GM12878 (cell line): ENCODE measurements around the gene TNFRSF1B. TPM values are rescaled to one million over a fixed set of nuclear protein-coding genes. Genes with fewer than 3 reads are reported as not detected.

Source experiments
- BRCA1 ChIP-seq: IDR thresholded peaks from 2 replicates; pipeline ENCODE4 v1.6.1; 2011; ENCODE audit warnings: low read depth, low read length, improper control_type of control experiment
- CREB1 ChIP-seq: IDR thresholded peaks from 2 replicates; pipeline ENCODE4 v1.6.1; 2012; ENCODE audit warnings: low read depth, mild to moderate bottlenecking, inconsistent platforms
- ELK1 ChIP-seq: IDR thresholded peaks from 2 replicates; pipeline ENCODE4 v1.6.1; 2012; ENCODE audit warnings: low read depth, low read length, improper control_type of control experiment
- IKZF1 ChIP-seq: fragments of 450-650 bp; conservative IDR thresholded peaks from 2 replicates; pipeline ENCODE4 v1.6.1; 2017; ENCODE audit warnings: antibody characterized with exemption, mild to moderate bottlenecking
- IKZF2 ChIP-seq, 2 experiments: fragments of 450-650 bp; IDR thresholded peaks; 2 replicates each; pipeline ENCODE4 v1.6.1; 2017; ENCODE audit warnings: mild to moderate bottlenecking in 2 of 2, moderate library complexity in 2 of 2
- IRF5 ChIP-seq: fragments of 450-650 bp; IDR thresholded peaks from 2 replicates; pipeline ENCODE4 v1.6.1; 2017; ENCODE audit warnings: borderline replicate concordance
- MXI1 ChIP-seq: fragments of 150-350 bp; IDR thresholded peaks from 2 replicates; pipeline ENCODE4 v1.6.1; 2011; ENCODE audit warnings: low read depth, mild to moderate bottlenecking, inconsistent platforms, low read length, improper control_type of control experiment
- NFIC ChIP-seq: IDR thresholded peaks from 2 replicates; pipeline ENCODE4 v1.6.1; 2012; ENCODE audit warnings: low read depth, mild to moderate bottlenecking, inconsistent platforms, low read length, moderate library complexity
- NR2F1 ChIP-seq: fragments of 450-650 bp; conservative IDR thresholded peaks from 2 replicates; pipeline ENCODE4 v1.6.1; 2017; ENCODE audit warnings: mild to moderate bottlenecking
- PML ChIP-seq: IDR thresholded peaks from 2 replicates; pipeline ENCODE4 v1.6.1; 2012; ENCODE audit warnings: low read length, inconsistent platforms
- POLR2A ChIP-seq: IDR thresholded peaks from 2 replicates; pipeline ENCODE4 v1.6.1; 2011; ENCODE audit warnings: low read depth, mild to moderate bottlenecking, low read length
- RAD51 ChIP-seq: fragments of 450-650 bp; IDR thresholded peaks from 2 replicates; pipeline ENCODE4 v1.6.1; 2016; ENCODE audit warnings: moderate library complexity, mild to moderate bottlenecking, inconsistent platforms
- RELB ChIP-seq: fragments of 450-650 bp; IDR thresholded peaks from 2 replicates; pipeline ENCODE4 v1.6.1; 2017; ENCODE audit warnings: low read depth, mild to moderate bottlenecking, moderate library complexity
- SPI1 ChIP-seq: IDR thresholded peaks from 2 replicates; pipeline ENCODE4 v1.6.1; 2011; ENCODE audit warnings: low read depth, mild to moderate bottlenecking, low read length, moderate library complexity, borderline replicate concordance; ENCODE audit not compliant: insufficient read depth
- STAT1 ChIP-seq: fragments of 450-650 bp; conservative IDR thresholded peaks from 2 replicates; pipeline ENCODE4 v1.6.1; 2014; ENCODE audit warnings: antibody characterized with exemption, mild to moderate bottlenecking
- ZNF24 ChIP-seq: fragments of 450-650 bp; IDR thresholded peaks from 2 replicates; pipeline ENCODE4 v1.6.1; 2017; ENCODE audit warnings: antibody characterized with exemption, mild to moderate bottlenecking
- ZNF592 ChIP-seq: fragments of 450-650 bp; IDR thresholded peaks from 2 replicates; pipeline ENCODE4 v1.6.1; 2017; ENCODE audit warnings: mild to moderate bottlenecking, moderate library complexity
- ZNF687 ChIP-seq: fragments of 450-650 bp; IDR thresholded peaks from 2 replicates; pipeline ENCODE4 v1.6.1; 2017; ENCODE audit warnings: mild to moderate bottlenecking, moderate library complexity
- polyA plus RNA-seq, 11 experiments: library from polyadenylated mRNA; depleted of rRNA in 4 of 11; unstranded in 6 of 11; stranded (reverse) in 5 of 11; fragments of >200 nt; fragmentation: Nextera tagmentation in 4 of 11; fragmentation: Illumina TruSeq in 1 of 11; extraction: Ambion mirVana in 4 of 11; extraction: Trizol in 1 of 11; gene quantifications; 1 replicate in 1 of 11; 2 replicates in 10 of 11; pipeline versions ENCODE4 v1.2.1 to v1.2.3, GENCODE V29; 2011 to 2016; ENCODE audit warnings: inconsistent platforms in 2 of 11, missing spikeins in 2 of 11, low read depth in 1 of 11
- total RNA-seq, 4 experiments: library from RNA; depleted of rRNA in 3 of 4; stranded (reverse); fragments of >200 nt in 3 of 4; fragmentation: Illumina TruSeq in 1 of 4; extraction: Trizol in 1 of 4; gene quantifications; 2 replicates each; pipeline versions ENCODE4 v1.2.1 to v1.2.3, GENCODE V29; 2013 to 2021

TNFRSF1B gene
- total and polyA plus RNA-seq, 10 of the 15 experiments (the other 5 are each of a cell fraction or from before 2014, with no cell fraction given) = 10.1 to 87.2 (median 37.3) TPM

- TF ChIP-seq MXI1 (peak; percentile 75), ZNF24 (no peak), RELB (peak; percentile 67), PML (peak; percentile 34; the same call in 1 of the 2 replicates), IRF5 (no peak), POLR2A (peak; percentile 52; the same call in 1 of the 2 replicates), IKZF1 (peak; percentile 89), BRCA1 (no peak), CREB1 (0 out of 2 replicates have a peak, but pooled peaks have one; percentile 15), ELK1 (peak; percentile 49; the same call in 1 of the 2 replicates), RAD51 (peak; percentile 73), NR2F1 (0 out of 2 replicates have a peak, but pooled peaks have one; percentile 10), ZNF687 (peak; percentile 94), ZNF592 (0 out of 2 replicates have a peak, but pooled peaks have one; percentile 21), NFIC (no peak), IKZF2 (IDR thresholded peaks at IDR 0.05) (peak; percentile 78 to 85), SPI1 (peak; percentile 80; the same call in 1 of the 2 replicates), STAT1 (0 out of 2 replicates have a peak, but pooled peaks have one; percentile 30)
These were observed 23.1 kb upstream of the TNFRSF1B start (continued) for GRCh38 chr1:12143631-12144155.
